A549 (cell line): Measurements from ENCODE around the gene NXNL1.

Source experiments
- BHLHE40 ChIP-seq: IDR thresholded peaks from 2 replicates; pipeline ENCODE4 v1.6.1; 2012; ENCODE audit warnings: low read depth, low read length, inconsistent platforms
- CHD2 ChIP-seq: fragments of 150-350 bp; IDR thresholded peaks from 2 replicates; pipeline ENCODE4 v1.6.1; 2014; ENCODE audit warnings: low read length; ENCODE audit not compliant: partially characterized antibody
- NFE2L2 ChIP-seq: fragments of 150-350 bp; conservative IDR thresholded peaks from 2 replicates; pipeline ENCODE4 v1.6.1; 2014; ENCODE audit warnings: low read length
- PHF8 ChIP-seq: fragments of 200-600 bp; sonication (generic); IDR thresholded peaks from 2 replicates; pipeline ENCODE4 v1.6.1; 2016; ENCODE audit warnings: low read depth, mild to moderate bottlenecking, antibody characterized with exemption, moderate library complexity, borderline replicate concordance
- POLR2A ChIP-seq: IDR thresholded peaks from 2 replicates; pipeline ENCODE4 v1.6.1; 2012; ENCODE audit warnings: mild to moderate bottlenecking, low read length
- POLR2AphosphoS2 ChIP-seq: conservative IDR thresholded peaks from 2 replicates; pipeline ENCODE4 v1.6.1; 2012; ENCODE audit warnings: low read length, improper control_type of control experiment, inconsistent platforms
- RAD21 ChIP-seq, 2 experiments: fragments of >200 bp in 1 of 2; sonication (Bioruptor Twin) in 1 of 2; formaldehyde crosslinking in 1 of 2; IDR thresholded peaks in 1 of 2; conservative IDR thresholded peaks in 1 of 2; 2 replicates in 1 of 2; 3 replicates in 1 of 2; pipeline ENCODE4 v1.6.1; 2012 to 2018; ENCODE audit warnings: inconsistent platforms in 1 of 2
- SREBF2 ChIP-seq: fragments of 450-650 bp; IDR thresholded peaks from 2 replicates; pipeline ENCODE4 v1.6.1; 2014; ENCODE audit warnings: mild to moderate bottlenecking, moderate library complexity
- TF ChIP-seq, protein P1 (sequence below): fragments of 200-600 bp; sonication (generic); IDR thresholded peaks from 2 replicates; pipeline ENCODE4 v1.6.1; 2016; ENCODE audit warnings: antibody characterized with exemption, mild to moderate bottlenecking, moderate library complexity
- TF ChIP-seq, protein P2 (sequence below): fragments of >200 bp; sonication (Bioruptor Twin); formaldehyde crosslinking; IDR thresholded peaks from 3 replicates; pipeline ENCODE4 v1.5.1; 2016

DNA sequence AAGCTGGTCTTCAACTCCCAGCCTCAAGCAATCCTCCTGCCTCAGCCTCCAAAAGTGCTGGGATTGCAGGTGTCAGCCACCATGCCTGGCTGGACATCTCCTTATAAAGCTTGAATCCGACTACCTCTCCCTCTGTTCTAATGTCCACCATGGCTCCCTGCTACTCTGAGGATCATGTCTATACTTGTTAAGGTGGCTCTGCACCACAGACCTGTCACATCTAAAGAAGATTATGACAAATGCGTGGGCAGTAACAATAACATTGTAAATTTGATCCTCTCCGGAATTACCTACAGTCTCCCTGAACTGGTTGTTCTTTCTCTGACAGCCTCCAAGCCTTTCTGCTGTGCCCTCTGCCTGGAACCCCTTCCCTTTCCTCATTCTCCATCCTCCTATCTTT, 1.8 kb downstream of the NXNL1 start:
- TF ChIP-seq POLR2A = no peak
- TF ChIP-seq, protein P1, sequence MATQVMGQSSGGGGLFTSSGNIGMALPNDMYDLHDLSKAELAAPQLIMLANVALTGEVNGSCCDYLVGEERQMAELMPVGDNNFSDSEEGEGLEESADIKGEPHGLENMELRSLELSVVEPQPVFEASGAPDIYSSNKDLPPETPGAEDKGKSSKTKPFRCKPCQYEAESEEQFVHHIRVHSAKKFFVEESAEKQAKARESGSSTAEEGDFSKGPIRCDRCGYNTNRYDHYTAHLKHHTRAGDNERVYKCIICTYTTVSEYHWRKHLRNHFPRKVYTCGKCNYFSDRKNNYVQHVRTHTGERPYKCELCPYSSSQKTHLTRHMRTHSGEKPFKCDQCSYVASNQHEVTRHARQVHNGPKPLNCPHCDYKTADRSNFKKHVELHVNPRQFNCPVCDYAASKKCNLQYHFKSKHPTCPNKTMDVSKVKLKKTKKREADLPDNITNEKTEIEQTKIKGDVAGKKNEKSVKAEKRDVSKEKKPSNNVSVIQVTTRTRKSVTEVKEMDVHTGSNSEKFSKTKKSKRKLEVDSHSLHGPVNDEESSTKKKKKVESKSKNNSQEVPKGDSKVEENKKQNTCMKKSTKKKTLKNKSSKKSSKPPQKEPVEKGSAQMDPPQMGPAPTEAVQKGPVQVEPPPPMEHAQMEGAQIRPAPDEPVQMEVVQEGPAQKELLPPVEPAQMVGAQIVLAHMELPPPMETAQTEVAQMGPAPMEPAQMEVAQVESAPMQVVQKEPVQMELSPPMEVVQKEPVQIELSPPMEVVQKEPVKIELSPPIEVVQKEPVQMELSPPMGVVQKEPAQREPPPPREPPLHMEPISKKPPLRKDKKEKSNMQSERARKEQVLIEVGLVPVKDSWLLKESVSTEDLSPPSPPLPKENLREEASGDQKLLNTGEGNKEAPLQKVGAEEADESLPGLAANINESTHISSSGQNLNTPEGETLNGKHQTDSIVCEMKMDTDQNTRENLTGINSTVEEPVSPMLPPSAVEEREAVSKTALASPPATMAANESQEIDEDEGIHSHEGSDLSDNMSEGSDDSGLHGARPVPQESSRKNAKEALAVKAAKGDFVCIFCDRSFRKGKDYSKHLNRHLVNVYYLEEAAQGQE = no peak
- no peak for TF ChIP-seq RAD21 (conservative IDR thresholded peaks at IDR 0.05 in 1 of 2, IDR thresholded peaks at IDR 0.05 in 1 of 2)
- no peak for TF ChIP-seq CHD2
- TF ChIP-seq, protein P2, sequence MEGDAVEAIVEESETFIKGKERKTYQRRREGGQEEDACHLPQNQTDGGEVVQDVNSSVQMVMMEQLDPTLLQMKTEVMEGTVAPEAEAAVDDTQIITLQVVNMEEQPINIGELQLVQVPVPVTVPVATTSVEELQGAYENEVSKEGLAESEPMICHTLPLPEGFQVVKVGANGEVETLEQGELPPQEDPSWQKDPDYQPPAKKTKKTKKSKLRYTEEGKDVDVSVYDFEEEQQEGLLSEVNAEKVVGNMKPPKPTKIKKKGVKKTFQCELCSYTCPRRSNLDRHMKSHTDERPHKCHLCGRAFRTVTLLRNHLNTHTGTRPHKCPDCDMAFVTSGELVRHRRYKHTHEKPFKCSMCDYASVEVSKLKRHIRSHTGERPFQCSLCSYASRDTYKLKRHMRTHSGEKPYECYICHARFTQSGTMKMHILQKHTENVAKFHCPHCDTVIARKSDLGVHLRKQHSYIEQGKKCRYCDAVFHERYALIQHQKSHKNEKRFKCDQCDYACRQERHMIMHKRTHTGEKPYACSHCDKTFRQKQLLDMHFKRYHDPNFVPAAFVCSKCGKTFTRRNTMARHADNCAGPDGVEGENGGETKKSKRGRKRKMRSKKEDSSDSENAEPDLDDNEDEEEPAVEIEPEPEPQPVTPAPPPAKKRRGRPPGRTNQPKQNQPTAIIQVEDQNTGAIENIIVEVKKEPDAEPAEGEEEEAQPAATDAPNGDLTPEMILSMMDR = no peak
- TF ChIP-seq POLR2AphosphoS2 = no peak
- TF ChIP-seq NFE2L2 = no peak
- TF ChIP-seq PHF8 = no peak
- TF ChIP-seq BHLHE40 = no peak
- TF ChIP-seq SREBF2 = no peak
